Erythroblast (primary cell): Measurements from ENCODE around the gene SNAPC2.
"Not testable (repeated sequence)": the region's sequence is repeated elsewhere in the genome, so short reads cannot be mapped to it uniquely, and the experiment has no call there.

Experiments used
- DNase-seq, 2 experiments: peaks; one replicate each; lab custom pipeline; 2025; lab: John Stamatoyannopoulos, UW
- GATA1 ChIP-seq: IDR thresholded peaks from 2 replicates; pipeline ENCODE4 v1.6.1; 2011; ENCODE audit warnings: low read depth, mild to moderate bottlenecking, control low read depth, low read length, moderate library complexity
- POLR2A ChIP-seq: IDR thresholded peaks from 2 replicates; pipeline ENCODE4 v1.6.1; 2011; ENCODE audit warnings: mild to moderate bottlenecking, low read length

SNAPC2 gene

GRCh38 chr19:7933828-7934725 is 13.9 kb downstream of the SNAPC2 start:
- no peak for TF ChIP-seq GATA1
- TF ChIP-seq POLR2A, result no peak
- DNase-seq, result no peak

DNA sequence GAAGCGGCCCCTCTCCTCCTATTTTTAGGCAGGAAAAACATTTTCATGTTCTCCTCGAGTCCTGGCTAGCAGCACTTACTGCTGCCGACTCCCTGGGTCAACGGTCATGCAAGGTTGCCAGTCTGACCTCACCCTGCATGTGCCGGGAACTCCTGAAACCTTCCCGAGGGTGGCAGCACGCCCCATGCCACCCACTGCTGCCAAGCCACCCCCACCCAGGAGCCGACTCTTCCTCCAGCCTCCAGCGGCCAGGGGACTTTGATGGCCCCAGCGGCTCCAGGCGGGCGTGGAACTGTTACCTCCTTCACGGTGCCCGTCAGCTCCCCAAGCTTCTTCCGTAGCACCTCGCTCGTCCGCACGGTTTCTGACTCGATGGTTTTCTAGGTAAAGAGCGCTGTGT is 14.6 kb downstream of the SNAPC2 start:
- no peak for DNase-seq
- TF ChIP-seq GATA1 (no peak), POLR2A (no peak)

- no peak for DNase-seq
- TF ChIP-seq POLR2A (no peak), GATA1 (no peak)
Observed at GRCh38 chr19:7940841-7941240, 20.7 kb downstream of the SNAPC2 start.

DNA sequence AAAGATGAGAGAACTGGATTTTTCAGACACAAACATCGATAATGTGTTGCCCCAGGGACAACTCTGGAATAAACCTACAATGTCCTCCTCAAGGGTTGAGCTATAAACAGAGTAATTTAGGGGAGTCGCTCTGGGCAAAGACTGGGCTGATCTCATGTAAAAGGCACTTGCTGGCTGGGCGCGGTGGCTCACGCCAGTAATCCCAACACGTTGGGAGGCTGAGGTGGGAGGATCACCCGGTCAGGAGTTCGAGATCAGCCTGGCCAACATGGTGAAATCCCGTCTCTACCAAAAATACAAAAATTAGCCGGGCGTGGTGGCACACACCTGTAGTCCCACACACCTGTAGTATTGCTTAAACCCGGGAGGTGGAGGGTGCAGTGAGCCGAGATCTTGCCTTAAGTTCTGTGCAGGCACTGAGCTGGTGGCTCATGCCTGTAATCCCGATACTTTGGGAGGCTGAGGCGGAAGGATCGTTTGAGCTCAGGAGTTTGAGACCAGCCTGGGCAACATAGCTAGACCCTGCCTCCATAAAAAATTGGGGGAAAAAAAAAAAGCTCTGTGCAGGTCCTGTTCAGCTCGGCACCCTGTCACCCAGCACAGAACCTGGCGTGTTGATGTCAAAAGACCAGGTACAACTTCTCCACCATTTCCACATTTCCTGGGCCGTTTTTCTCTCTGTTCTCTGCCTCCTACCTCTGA is 21.9 kb downstream of the SNAPC2 start:
- no peak for DNase-seq
- no peak for TF ChIP-seq POLR2A
- TF ChIP-seq GATA1, result no peak

- DNase-seq, result peak; percentile 60 to 71
- TF ChIP-seq GATA1 (no peak), POLR2A (no peak)
Observed at GRCh38 chr19:7942981-7943443, 22.9 kb downstream of the SNAPC2 start.

DNA sequence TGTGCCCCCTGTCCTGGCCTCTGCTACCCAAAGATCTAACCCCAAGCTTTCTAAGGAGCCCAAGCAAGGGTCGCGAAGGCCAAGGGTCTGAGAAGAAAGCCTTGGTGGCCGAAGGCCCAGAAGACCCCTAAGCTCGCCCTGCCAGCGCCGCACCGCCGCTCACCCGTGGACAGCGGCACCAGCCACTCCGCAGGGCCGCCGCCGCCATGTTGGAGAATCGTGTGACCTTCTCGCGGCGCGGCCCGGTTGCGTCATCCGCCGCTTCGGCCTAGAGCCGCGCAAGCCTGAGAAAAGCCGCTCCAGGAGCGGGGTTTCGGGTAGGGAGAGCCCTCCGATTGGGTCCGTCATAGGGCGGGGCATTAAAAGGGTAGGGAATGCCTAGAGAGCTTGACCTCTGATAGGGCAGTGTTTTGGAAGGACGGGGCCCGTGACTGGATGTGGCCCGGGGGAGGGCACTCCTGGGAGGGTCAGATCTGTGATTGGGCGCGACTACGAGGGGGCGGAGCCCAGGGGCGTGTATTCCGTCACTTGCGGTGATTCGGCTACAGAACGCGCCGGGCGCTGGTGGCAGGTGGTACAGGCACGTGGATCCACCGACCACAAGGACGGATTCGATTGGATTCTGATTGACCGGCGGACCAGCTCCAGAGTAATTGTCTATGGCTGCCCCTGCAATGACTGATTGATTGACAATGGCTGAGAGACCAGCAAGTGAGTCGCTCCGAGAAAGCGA is 23.5 kb downstream of the SNAPC2 start, which contains the start of gene TIMM44:
Gene TIMM44 (minus strand): TSS at position 223 of the 733 bp plus-strand sequence. CDS start 15 bp downstream, at position 208.
- peak; percentile 99 for DNase-seq
- peak; percentile 92 for TF ChIP-seq POLR2A
- TF ChIP-seq GATA1, result no peak

- peak; percentile 88 to 93 for DNase-seq
- TF ChIP-seq GATA1 (no peak), POLR2A (no peak)
Observed at GRCh38 chr19:7944177-7944761, 24.1 kb downstream of the SNAPC2 start.

DNA sequence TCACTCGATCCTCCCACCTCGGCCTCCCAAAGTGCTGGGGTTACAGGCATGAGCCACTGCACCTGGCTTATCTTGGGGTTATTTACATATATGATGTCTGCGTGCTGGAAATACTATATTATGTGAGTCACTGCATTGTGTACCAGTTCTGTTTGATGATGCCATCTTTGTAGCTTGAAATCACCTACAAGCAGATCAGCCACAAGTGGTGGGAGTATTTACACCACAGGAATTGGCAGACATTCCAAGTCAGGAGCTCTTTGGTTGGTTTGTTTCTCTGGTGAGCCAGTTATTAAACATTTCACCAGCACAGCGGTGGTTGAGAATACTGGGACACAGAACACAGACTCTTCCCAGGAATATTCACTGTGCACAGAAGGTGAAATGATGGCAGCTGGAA is 27.8 kb downstream of the SNAPC2 start:
- DNase-seq, result no peak
- no peak for TF ChIP-seq POLR2A
- no peak for TF ChIP-seq GATA1

GRCh38 chr19:7953060-7953459 is 32.9 kb downstream of the SNAPC2 start:
- TF ChIP-seq GATA1 (no peak), POLR2A (no peak)
- no peak for DNase-seq

GRCh38 chr19:7953576-7953975 is 33.4 kb downstream of the SNAPC2 start:
- no peak for TF ChIP-seq POLR2A
- TF ChIP-seq GATA1, result no peak
- DNase-seq, result no peak

GRCh38 chr19:7955696-7956095 is 35.6 kb downstream of the SNAPC2 start:
- TF ChIP-seq POLR2A (no peak), GATA1 (no peak)
- no peak for DNase-seq

DNA sequence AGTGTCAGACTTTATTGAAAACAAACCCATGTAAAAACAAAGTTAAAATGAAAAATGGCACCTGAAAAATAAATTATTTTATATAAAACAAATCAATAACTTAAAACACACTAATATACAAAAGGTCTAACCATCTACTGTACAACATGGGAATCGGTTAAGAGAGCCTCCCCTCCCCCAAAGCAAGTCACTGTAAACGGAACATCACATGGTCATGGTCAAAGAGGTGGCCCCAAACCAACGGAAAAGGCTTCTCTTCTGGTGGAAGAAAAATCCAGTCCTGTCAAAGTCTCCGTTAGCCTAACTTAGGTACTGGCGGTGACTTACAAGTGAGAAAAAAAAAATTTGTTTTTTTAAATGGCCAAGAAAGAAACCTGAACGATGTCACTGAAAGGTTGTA is 39.1 kb downstream of the SNAPC2 start:
- TF ChIP-seq GATA1 (no peak), POLR2A (no peak)
- DNase-seq, result peak; percentile 17 to 19

- DNase-seq, result not testable (repeated sequence)
Observed at GRCh38 chr19:7961082-7961481, 40.9 kb downstream of the SNAPC2 start.
